ENCODE measurements around the gene EIPR1.
"Not testable (repeated sequence)": the region's sequence is repeated elsewhere in the genome, so short reads cannot be mapped to it uniquely, and the experiment has no call there.

Gene EIPR1

DNA sequence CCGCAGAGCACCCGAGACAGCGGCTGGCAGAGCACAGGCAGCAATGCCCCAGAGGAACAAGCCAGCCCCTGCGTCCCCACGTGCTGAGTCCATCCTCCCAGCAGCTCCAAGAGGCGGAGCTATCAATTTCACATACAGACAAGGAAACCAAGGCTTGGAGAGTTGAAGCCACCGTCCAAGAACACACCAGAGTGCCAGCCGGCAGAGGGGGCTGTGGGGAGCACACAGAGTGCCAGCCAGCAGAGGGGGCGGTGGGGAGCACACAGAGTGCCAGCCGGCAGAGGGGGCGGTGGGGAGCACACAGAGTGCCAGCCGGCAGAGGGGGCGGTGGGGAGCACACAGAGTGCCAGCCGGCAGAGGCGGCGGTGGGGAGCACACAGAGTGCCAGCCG is 91.0 kb downstream of the EIPR1 start:
- not testable (repeated sequence) for DNase-seq (ENCODE audit: low read depth)

GRCh38 chr2:3285901-3286645 is 91.5 kb downstream of the EIPR1 start:
- no peak for DNase-seq (ENCODE audit: low read depth)

GRCh38 chr2:3284657-3285630 is 92.7 kb downstream of the EIPR1 start:
- no peak for DNase-seq (ENCODE audit: low read depth)

GRCh38 chr2:3283876-3284656 is 93.6 kb downstream of the EIPR1 start:
- DNase-seq (ENCODE audit: low read depth), result not testable (repeated sequence)

DNA sequence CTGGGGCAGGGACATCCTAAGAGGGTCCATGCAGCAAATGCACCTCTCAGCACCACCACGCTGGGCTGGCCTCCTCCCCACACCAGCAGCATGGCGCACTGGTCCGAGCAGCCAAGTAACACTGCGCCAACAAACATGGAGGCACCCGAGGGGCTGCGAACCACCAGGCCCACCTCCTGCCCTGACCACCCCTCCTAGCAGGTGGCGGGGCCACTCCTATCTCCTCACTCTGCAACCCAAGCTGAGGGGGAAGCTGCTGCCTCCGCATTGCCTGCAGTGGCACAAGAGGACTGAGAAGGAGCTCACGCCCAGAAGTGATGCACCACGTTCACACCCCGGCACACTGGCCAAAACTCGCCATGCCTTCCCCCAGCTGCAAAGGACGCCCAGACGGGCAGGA is 94.4 kb downstream of the EIPR1 start:
- DNase-seq (ENCODE audit: low read depth), result no peak

DNA sequence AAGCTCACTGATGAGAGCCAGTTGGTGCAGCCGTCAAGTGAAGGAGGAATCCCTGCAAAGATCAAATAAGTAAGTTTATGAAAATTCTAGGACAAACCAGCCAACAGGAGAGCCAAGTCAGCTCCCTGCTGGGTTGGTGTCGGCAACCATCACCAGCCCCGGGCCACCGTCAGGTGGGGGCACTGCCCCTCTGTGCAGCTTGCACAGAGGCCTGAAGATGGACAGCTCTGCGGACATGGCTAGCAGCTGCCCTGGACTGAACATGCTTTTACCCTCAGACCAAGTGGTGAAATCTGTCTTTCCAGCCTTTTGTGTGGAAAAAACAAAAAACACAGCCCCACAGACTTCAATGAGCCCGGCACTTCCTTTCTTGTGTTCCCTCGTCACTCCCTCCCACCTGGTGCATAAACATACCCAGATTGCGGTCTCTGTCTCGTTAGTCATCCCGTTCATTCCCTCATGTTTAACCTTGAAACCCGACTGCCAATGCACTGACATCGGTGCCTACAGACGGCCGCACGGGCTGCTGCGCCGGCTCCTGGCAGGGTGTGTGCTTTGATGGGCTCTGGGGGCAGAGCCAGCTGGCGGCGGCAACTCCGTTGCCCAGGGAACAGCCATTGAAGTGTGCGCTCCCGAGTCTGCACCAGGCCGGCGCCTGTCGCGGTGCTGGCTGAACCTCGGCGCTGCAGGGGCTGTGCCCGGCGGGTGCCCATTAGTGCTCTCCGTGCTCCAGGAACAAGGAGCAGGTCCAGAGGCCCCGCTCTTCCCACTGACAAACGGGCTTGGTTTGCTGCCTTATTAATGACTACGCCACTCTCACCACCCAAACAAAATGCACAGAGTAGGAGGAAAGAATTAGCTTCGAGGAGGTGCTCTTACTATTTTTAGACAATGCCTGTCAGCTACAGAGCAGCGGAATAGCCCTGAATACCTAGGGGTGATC is 95.3 kb downstream of the EIPR1 start:
- DNase-seq (ENCODE audit: low read depth), result no peak

DNA sequence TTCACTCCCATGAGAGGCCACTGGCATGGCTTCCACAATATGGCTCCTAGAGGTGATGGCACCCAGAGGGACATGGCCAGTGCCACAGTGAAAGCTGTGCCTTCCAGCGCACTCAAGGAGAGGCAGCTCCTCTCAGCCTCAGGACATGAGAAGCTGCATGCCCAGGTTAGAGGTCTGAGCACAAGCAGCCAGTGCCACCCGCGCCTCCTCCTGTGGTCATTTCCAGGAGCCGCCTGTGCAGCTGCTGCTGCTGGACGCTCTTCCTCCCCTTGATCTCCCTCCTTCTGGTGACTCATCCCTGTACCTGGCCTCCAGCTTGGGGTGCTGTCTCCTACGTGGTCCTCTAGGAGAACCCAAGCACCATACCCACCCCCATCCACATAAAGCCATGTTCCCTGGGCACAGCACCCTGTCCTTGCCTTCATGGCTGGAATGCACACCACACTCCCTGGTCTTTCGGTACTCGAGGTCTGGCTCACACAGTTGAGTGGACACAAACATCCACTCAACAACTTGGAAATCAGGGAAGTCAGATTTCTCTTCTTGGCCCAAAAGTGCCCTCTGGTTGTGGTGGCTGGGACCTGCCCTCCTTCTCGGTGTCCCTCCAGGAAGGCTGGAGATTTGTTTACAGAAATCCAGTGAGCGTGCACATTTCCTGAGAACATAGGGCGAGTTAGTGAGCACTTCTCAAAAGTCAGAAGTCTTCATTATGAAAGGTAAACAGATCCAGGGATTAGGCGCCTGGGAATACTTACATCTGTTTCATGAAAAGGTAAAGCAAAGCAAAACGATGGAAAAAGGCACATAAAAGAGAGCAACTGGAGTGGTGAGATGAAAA is 96.7 kb downstream of the EIPR1 start:
- DNase-seq (ENCODE audit: low read depth), result no peak

DNA sequence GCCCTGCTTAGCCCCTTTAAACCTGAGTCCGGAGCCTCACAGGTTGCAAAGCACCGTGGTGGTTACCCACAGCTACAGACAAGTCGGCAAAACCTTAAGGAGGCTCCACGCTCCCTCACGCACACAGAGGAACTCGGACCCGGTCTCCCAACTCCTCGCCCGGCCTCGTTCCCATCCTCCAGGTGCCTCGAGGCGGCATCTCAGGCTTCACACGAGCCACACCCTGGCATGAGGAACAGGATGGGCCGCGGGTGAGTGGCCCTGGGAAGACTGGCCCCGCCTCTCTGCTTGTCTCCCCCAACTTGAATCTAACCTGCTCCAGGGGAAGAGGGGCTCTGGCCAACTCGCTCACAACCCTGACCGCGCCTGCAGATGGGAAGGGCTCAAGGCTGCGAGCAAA is 97.4 kb downstream of the EIPR1 start:
- no peak for DNase-seq (ENCODE audit: low read depth)

DNA sequence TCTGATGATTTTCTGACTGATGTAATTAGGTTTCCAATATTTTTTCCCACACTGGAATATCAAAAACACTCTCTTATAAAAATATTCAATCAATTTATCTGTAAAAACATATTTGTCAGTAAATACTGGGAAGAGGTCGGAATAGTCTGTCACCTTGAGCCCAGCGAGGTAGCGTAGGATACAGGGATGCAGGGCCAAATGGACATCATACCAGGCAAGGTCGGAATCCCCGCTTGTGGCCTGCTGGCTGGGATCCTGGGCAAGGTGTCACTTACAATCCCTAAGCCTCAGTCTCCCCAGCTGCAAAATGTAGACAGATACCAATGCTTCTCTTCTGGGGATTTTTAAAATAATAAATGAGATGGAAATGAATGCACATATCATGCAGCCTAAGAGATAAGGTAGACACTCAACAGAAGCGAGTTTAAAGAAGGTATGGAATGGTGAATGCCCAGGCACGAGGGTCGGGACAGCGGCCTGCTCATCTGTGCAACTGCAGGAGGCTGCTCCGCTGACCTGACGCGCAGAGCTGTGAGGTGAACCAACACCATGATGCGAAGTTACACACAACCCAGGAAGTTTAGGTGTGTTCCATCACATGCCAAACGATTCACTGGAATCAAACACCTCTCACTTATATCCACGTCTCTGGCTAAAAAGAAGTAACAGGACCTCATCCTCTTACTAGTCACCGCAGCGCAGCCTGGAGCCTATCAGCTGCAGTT is 98.2 kb downstream of the EIPR1 start:
- DNase-seq (ENCODE audit: low read depth), result no peak

DNA sequence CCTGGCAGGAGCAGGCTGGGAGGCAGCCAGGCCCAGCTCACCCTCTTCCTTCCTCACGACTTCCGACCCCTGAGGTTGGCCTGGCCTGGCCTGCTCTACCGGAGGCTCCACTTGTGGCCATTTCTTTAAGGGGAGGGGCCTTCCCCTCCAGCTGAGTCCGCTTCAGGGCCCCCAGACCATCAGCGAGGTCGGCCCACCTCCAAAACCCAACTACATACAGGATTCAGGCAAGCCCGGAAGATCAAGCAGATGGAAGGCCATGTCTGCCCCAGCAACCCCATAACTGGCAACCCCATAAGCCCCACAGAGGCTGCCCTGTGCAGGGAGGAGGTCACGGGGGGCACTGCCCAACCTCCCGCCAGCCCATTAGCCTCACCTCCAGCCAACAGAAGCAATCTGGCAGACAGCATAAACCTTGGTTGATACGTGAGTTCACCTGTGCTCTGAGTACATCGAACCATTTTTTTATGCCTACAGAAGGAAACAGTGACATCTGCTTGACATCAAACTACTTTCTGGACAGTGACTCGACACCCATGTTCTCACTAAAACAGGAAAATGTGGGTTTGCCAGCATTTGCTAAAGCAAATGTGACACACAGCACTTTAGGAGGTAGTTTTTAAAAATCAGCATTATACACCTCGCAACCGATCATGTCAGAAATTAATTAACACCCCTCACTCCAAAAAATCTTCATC is 98.9 kb downstream of the EIPR1 start:
- no peak for DNase-seq (ENCODE audit: low read depth)

DNA sequence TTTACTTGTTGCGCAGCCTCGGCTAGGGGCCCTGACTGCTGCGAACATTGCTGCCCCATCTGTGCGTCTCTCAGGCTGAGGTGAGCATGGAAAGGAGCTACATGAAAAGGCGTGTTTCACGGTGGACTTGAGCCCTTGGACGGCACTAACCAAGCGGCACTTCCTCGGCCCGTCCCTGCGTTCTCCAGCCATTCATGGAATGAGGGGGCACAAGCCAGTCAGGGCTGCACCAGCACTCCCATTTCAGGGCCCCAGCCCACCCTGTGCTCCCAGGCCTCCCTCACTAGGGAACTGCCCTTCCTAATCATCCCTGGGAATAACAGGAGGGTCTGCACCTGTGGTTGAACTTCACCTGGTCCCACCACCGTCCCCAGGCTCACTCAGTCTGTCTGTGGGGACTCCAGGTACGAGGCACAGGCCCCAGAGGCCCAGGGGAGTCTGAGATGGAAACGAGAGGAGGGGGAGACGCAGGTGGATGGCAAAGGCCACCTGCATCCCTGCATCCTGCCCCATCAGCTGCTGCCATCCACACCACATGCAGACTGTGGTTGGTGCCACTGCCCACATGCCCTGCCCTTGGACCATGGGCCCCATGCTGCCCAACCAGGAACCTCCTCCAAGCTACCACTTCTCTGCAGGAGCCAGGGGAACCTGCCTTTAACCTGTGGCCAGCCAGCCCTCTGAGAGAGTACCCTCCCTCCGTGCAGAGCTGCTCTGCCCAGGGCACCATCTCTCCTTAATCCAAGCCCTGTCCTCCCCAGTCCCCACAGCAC is 99.7 kb downstream of the EIPR1 start:
- no peak for DNase-seq (ENCODE audit: low read depth)

DNA sequence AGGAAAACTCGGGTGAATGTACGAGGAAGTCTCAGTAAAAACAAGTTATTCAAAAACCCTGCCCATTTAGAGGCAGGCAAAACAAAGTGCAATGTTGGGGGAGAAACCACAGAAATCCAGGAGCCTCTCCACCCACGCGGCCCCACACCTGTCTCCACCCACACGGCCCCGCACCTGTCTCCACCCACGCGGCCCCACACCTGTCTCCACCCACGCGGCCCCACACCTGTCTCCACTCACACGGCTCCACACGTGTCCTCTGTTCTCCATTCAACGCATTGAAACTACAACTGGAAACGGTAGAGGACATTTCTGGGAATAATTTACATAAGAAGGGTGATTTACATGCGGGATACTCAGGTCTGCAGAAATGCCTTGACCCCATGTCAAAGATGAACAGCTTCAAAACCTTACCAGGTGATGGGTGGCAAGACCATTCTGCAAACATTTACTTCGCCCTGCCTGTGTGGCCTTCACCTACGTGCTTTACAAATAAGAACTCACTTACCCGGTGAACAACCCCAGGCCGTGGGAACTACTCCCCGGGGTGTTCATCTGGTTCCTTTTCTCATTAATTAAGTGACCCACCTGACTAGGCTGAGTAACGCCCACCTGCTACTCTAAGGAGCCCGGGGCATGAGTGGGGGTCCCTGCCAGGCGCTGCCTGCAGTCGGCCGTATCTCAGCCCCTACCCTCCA is 100.4 kb downstream of the EIPR1 start:
- DNase-seq (ENCODE audit: low read depth), result no peak

DNA sequence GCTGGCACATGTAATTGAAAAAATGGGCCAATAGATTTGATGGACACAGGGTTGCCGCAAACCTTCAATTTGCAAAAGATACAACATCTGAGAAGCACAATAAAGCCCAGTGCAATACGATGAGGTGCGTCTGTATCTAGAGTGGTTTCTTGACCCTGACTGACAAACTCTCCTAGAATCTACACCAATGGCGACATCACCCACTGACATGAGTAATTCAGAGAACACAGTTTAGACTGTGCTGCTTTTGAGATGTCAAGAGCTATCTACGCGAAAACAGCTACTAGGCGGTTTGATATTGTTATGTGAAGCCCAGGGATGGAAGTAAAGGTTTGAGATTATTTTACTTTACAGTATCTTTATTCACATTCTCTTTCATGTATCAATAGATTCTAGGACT is 104.9 kb downstream of the EIPR1 start:
- DNase-seq (ENCODE audit: low read depth), result no peak

GRCh38 chr2:3270095-3270478 is 107.5 kb downstream of the EIPR1 start:
- DNase-seq (ENCODE audit: low read depth), result no peak

DNA sequence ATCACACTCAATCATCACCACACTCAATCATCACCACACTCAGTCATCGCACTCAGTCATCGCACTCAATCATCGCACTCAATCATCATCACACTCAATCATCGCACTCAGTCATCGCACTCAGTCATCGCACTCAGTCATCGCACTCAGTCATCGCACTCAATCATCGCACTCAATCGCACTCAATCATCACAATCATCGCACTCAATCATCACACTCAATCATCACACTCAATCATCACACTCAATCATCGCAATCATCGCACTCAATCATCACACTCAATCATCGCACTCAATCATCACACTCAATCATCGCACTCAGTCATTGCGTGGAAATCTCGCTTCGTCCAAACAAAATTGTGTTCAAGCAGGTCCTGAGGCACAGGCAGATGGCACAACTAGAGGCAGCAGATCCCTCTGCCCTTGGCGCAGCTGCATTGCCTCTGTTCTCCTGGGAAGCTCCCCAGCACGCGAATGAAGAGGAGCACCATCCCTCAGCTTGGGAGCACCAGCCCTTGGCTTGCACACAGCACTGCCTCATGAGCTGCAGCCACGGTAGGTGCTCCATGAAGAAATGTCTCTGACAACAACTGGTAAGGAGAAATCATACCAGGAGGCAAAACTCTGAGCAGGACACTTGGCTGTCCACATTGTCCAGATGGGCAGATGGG is 108.1 kb downstream of the EIPR1 start:
- DNase-seq (ENCODE audit: low read depth), result no peak

GRCh38 chr2:3268705-3269029 is 109.0 kb downstream of the EIPR1 start:
- no peak for DNase-seq (ENCODE audit: low read depth)
